ENCODE results near the gene RPTOR.

The RPTOR gene

DNA sequence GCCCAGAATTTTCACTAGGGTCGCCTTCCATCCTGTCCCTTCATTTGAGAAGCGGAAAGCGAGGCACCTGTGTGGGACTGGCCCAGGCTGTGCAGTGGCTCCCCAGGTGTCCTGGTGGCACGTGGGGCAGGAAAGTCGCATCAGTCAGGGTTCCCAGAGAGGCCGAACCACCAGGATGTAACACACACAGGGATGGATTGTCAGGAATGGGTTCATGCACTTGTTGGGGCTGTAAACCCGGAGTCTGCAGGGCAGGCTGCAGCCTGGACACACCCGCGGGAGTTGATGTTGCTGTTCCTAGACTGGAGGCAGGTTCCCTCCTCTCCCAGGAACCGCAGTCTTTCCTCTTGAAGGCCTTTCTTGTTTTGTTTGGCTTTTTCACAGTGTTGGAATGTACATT is 30.7 kb upstream of the RPTOR start:
- Histone ChIP-seq H3K4me3 (ENCODE audit: low read depth in 1 of 5, low read length in 5 of 5) (no peak overlapping the region), H3K4me1 (ENCODE audit: control insufficient read depth in 5 of 5, insufficient read depth in 5 of 5, low read length in 5 of 5) (peaks cover 0 to under 1% (median 0%) of the 10 kb centered on the region in 5 donors), H3K27me3 (ENCODE audit: control insufficient read depth in 5 of 5, insufficient read depth in 4 of 5, low read length in 5 of 5) (peaks cover 9 to 32% (median 21%) of the 10 kb centered on the region in 5 donors), H3K9ac (ENCODE audit: low read length in 5 of 5) (no peak overlapping the region), H3K27ac (ENCODE audit: low read depth, low read length) (no peak overlapping the region), H3K9me3 (ENCODE audit: control insufficient read depth in 5 of 5, low read length in 5 of 5) (no peaks in the 10 kb centered on the region), H3K36me3 (ENCODE audit: control insufficient read depth in 5 of 5, insufficient read depth in 5 of 5, low read length in 5 of 5) (no peaks in the 10 kb centered on the region)

DNA sequence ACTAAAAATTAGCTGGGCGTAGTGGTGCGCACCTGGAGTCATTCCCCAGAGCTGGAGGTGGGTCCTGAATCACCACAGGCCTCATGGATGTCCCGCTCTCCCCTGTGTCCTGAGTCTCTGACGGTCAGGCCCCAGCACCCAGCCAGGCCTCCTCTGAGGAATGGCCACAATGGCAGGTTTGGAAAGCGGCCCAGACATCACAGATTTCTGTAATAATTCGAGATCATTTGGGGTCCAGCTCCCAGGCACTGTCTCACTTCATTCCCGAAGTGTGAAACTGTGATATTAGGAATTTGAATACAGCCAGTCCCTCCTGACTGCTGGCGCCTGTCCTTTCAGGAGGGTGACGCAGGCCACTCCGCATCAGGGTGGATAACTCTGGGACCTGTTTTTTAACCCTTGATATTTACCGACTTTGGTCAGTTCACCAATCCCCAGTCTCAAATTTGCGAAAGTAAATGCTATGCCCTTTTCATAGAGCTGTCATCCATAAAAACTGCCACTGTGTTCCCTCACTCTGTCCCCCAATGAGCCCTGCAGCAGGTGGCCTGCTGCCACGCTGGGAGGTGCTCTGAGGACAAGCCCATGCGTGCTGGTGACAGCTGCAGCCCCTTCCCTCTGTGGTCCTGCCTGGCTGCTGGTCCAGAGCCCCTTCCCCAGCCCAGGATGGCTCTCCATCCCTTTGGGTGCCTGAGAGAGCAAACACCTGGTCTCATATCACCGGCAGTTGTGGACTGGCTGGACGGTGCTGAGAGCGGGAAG is 28.3 kb upstream of the RPTOR start:
- H3K36me3 ChIP-seq (ENCODE audit: control insufficient read depth in 5 of 5, insufficient read depth in 5 of 5, low read length in 5 of 5), result no peaks in the 10 kb centered on the region
- no peak overlapping the region for H3K4me3 ChIP-seq (ENCODE audit: low read depth in 1 of 5, low read length in 5 of 5)
- peaks cover 0 to 3% (median 0%) of the 10 kb centered on the region in 5 donors for H3K4me1 ChIP-seq (ENCODE audit: control insufficient read depth in 5 of 5, insufficient read depth in 5 of 5, low read length in 5 of 5)
- H3K27ac ChIP-seq (ENCODE audit: low read depth, low read length), result no peak overlapping the region
- no peak overlapping the region for H3K9ac ChIP-seq (ENCODE audit: low read length in 5 of 5)
- H3K27me3 ChIP-seq (ENCODE audit: control insufficient read depth in 5 of 5, insufficient read depth in 4 of 5, low read length in 5 of 5), result peaks cover 3 to 19% (median 15%) of the 10 kb centered on the region in 5 donors
- no peaks in the 10 kb centered on the region for H3K9me3 ChIP-seq (ENCODE audit: control insufficient read depth in 5 of 5, low read length in 5 of 5)

DNA sequence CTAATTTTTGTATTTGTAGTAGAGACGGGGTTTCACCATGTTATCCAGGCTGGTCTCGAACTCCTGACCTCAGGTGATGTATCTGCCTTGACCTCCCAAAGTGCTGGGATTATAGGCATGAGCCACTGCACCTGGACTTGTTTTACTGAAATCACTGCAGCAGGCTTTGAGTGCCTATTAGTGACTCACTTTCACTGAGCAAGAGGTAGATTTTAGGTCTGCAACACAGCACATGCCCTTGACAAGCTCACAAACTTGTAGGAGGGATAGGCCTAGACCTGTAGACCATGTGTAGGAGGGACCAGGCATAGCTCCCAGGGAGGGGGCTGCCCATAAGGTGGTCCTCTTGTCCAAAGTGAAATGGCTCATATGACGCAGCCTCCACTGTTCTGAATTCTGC is 27.0 kb upstream of the RPTOR start:
- Histone ChIP-seq H3K27me3 (ENCODE audit: control insufficient read depth in 5 of 5, insufficient read depth in 4 of 5, low read length in 5 of 5) (peaks cover 0 to 13% (median 4%) of the 10 kb centered on the region in 5 donors), H3K36me3 (ENCODE audit: control insufficient read depth in 5 of 5, insufficient read depth in 5 of 5, low read length in 5 of 5) (no peaks in the 10 kb centered on the region), H3K27ac (ENCODE audit: low read depth, low read length) (no peak overlapping the region), H3K9ac (ENCODE audit: low read length in 5 of 5) (no peak overlapping the region), H3K4me1 (ENCODE audit: control insufficient read depth in 5 of 5, insufficient read depth in 5 of 5, low read length in 5 of 5) (peaks cover 0 to 3% (median 0%) of the 10 kb centered on the region in 5 donors), H3K9me3 (ENCODE audit: control insufficient read depth in 5 of 5, low read length in 5 of 5) (no peaks in the 10 kb centered on the region), H3K4me3 (ENCODE audit: low read depth in 1 of 5, low read length in 5 of 5) (no peak overlapping the region)

DNA sequence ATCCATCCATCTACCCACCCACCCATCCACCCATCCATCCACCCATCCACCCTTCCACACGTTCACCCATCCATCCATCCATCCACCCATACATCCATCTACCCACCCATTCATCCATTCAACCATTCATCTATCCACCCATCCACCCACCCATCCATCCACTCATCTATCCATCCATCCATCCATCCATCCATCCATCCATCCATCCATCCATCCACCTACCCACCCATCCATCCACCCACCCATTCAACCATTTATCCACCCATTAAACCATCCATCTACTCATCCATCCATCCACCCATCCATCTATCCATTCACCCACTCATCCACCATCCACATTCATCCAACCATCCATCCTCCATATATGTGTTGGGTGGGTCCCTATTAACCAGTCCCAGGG is 26.2 kb upstream of the RPTOR start:
- Histone ChIP-seq H3K27ac (ENCODE audit: low read depth, low read length) (no peak overlapping the region), H3K9ac (ENCODE audit: low read length in 5 of 5) (no peak overlapping the region), H3K4me1 (ENCODE audit: control insufficient read depth in 5 of 5, insufficient read depth in 5 of 5, low read length in 5 of 5) (peaks cover 0 to 3% (median 0%) of the 10 kb centered on the region in 5 donors), H3K27me3 (ENCODE audit: control insufficient read depth in 5 of 5, insufficient read depth in 4 of 5, low read length in 5 of 5) (peaks cover 0 to 10% (median 8%) of the 10 kb centered on the region in 5 donors), H3K4me3 (ENCODE audit: low read depth in 1 of 5, low read length in 5 of 5) (no peak overlapping the region), H3K36me3 (ENCODE audit: control insufficient read depth in 5 of 5, insufficient read depth in 5 of 5, low read length in 5 of 5) (no peaks in the 10 kb centered on the region), H3K9me3 (ENCODE audit: control insufficient read depth in 5 of 5, low read length in 5 of 5) (peaks cover 0 to 4% (median 0%) of the 10 kb centered on the region in 5 donors)

DNA sequence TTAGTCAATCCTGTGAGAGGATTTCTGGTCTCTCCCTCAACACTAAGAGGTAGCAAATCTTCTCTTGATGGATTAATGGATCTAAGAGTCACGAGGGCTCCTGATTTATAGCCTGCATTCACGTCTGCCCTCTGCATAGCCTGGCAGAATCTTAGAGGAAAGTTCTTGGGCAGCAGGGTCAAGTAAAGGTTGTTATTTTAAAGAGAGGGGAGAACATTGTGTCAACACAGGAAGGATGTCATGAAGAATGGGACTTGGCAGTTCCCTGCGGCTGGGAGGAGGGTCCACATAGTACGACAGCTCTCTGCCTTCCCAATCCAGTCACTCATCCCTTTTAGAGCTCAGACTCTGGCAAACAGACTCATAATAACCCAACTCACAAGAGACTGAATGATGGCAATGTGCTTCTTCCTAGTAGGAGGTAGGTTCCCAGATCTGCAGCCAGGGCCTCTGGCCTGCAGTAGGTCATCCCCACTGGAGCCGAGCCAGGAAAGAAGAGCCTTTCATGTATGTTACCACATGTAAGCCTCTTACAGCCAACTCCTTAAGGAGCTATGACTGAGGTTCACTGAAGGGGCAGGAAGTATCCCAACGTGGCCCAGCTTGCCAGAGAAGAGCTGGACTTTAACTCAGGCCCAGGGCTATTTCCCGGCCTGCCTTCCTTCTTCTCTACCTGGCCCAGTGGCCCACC is 25.4 kb upstream of the RPTOR start:
- H3K9me3 ChIP-seq (ENCODE audit: control insufficient read depth in 5 of 5, low read length in 5 of 5), result peaks cover 0 to 4% (median 0%) of the 10 kb centered on the region in 5 donors
- H3K9ac ChIP-seq (ENCODE audit: low read length in 5 of 5), result no peak overlapping the region
- no peaks in the 10 kb centered on the region for H3K36me3 ChIP-seq (ENCODE audit: control insufficient read depth in 5 of 5, insufficient read depth in 5 of 5, low read length in 5 of 5)
- peaks cover 0 to 3% (median 0%) of the 10 kb centered on the region in 5 donors for H3K4me1 ChIP-seq (ENCODE audit: control insufficient read depth in 5 of 5, insufficient read depth in 5 of 5, low read length in 5 of 5)
- no peak overlapping the region for H3K27ac ChIP-seq (ENCODE audit: low read depth, low read length)
- H3K4me3 ChIP-seq (ENCODE audit: low read depth in 1 of 5, low read length in 5 of 5), result no peak overlapping the region
- H3K27me3 ChIP-seq (ENCODE audit: control insufficient read depth in 5 of 5, insufficient read depth in 4 of 5, low read length in 5 of 5), result peaks cover 0 to 7% (median 6%) of the 10 kb centered on the region in 5 donors

DNA sequence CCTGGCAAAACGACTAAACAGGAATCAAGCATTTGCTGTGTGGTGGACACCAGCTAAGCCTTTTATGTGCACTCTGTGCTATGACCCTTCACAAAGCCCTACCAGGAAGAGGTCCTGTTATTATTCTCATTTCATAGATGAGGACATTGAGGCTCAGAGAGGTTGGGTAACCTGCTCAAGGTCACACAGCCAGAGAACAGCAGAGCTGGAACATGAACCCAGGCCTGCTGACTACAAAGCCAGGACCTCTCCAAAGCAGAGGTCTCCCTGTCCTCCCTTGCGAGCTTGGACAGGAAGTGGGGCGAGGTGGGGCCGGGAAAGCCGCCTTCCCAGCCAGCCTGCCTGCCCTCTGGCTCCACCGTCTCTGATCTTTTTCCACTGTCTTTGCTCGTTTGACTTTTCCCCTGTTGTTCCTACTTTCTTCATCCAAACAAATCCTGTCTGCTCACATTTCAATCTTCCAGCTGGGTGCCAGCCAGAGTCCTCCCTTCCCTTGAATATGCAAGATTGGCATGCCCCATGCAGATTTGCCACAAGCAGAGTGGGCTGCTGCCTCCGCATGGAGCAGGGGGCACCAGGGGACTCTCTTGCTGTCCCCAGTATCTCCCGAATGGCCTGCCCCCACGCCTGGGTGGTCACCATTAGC is 23.7 kb upstream of the RPTOR start:
- no peaks in the 10 kb centered on the region for H3K36me3 ChIP-seq (ENCODE audit: control insufficient read depth in 5 of 5, insufficient read depth in 5 of 5, low read length in 5 of 5)
- H3K27me3 ChIP-seq (ENCODE audit: control insufficient read depth in 5 of 5, insufficient read depth in 4 of 5, low read length in 5 of 5), result peaks cover 4 to 10% (median 9%) of the 10 kb centered on the region in 5 donors
- no peak overlapping the region for H3K27ac ChIP-seq (ENCODE audit: low read depth, low read length)
- H3K9me3 ChIP-seq (ENCODE audit: control insufficient read depth in 5 of 5, low read length in 5 of 5), result peaks cover 0 to 4% (median 0%) of the 10 kb centered on the region in 5 donors
- H3K4me3 ChIP-seq (ENCODE audit: low read depth in 1 of 5, low read length in 5 of 5), result no peak overlapping the region
- H3K9ac ChIP-seq (ENCODE audit: low read length in 5 of 5), result no peak overlapping the region
- peaks cover 0 to 3% (median 0%) of the 10 kb centered on the region in 5 donors for H3K4me1 ChIP-seq (ENCODE audit: control insufficient read depth in 5 of 5, insufficient read depth in 5 of 5, low read length in 5 of 5)

DNA sequence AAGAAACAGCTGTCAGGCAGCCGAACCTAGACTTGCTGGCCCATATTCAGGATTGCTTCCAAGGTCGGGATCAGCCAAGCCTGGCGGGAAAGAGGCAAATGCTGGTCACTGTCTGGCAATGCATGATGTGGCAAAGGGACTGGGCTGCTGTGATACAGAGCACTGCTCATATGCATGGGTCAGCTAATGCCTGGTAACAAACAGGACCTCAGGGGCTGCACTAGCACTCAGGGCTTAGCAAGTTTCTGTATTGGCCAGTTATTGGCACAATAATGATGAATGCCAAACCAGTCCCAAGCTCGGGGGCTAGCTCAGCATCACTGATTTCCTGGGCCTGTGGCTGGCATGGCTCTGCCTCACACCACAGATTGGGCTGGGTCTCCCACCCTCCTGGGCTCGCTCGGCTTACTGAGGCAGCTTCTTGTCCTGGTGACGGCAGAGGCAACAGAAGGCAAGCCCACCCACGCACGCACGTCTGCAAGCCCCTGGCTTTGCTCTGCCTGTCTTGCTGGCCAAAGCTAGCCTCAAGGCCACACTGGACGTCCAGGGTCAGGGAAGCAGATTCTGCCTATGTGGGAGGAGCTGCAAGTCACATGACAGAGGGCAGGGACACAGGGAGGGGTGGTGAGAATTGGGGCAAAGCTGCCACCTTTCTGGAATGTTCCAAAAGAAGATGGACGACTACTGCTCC is 21.4 kb upstream of the RPTOR start:
- no peak overlapping the region for H3K27ac ChIP-seq (ENCODE audit: low read depth, low read length)
- no peak overlapping the region for H3K9ac ChIP-seq (ENCODE audit: low read length in 5 of 5)
- H3K36me3 ChIP-seq (ENCODE audit: control insufficient read depth in 5 of 5, insufficient read depth in 5 of 5, low read length in 5 of 5), result no peaks in the 10 kb centered on the region
- H3K4me1 ChIP-seq (ENCODE audit: control insufficient read depth in 5 of 5, insufficient read depth in 5 of 5, low read length in 5 of 5), result peaks cover 0 to 3% (median 0%) of the 10 kb centered on the region in 5 donors
- H3K4me3 ChIP-seq (ENCODE audit: low read depth in 1 of 5, low read length in 5 of 5), result no peak overlapping the region
- peaks cover 16 to 28% (median 21%) of the 10 kb centered on the region in 5 donors for H3K27me3 ChIP-seq (ENCODE audit: control insufficient read depth in 5 of 5, insufficient read depth in 4 of 5, low read length in 5 of 5)
- H3K9me3 ChIP-seq (ENCODE audit: control insufficient read depth in 5 of 5, low read length in 5 of 5), result peaks cover 0 to 4% (median 0%) of the 10 kb centered on the region in 5 donors

DNA sequence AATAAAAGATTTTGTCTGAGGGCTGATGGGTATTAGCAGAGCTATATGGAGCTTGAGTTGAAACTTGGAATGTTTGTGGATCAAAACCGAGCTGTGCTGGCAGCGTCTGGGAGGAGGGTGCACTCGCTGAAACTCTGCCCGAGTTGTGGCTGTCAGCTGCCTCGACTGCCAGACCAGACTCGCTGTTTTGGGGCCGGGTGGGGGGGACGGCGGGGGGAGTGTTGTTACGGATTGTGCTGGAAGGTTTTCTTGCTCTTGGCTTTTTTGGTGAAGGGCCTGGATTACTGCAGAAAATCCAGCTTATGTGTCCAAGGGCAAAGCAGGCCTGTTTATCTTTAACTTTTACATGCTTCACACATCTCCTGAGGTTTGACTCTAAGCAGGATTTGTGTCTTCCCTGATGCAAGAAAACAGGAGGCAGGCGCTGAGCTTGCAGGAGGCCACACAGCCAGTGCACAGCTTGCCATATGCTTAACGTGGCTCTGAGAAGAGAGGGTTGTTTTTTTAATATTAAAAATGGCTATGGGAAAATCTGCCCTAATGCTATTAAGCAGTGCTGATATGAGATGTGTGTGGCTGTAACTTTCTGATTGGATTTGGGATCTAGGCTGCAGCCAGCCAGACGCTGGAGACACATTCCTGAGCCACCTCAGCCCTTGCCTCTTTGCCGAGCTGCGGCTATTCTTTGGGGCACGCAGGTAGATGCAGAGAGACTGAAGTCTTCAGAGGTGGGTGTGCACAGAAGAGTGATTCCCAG is 20.5 kb upstream of the RPTOR start:
- H3K27me3 ChIP-seq (ENCODE audit: control insufficient read depth in 5 of 5, insufficient read depth in 4 of 5, low read length in 5 of 5), result peaks cover 16 to 31% (median 24%) of the 10 kb centered on the region in 5 donors
- no peaks in the 10 kb centered on the region for H3K36me3 ChIP-seq (ENCODE audit: control insufficient read depth in 5 of 5, insufficient read depth in 5 of 5, low read length in 5 of 5)
- H3K4me3 ChIP-seq (ENCODE audit: low read depth in 1 of 5, low read length in 5 of 5), result no peak overlapping the region
- H3K9ac ChIP-seq (ENCODE audit: low read length in 5 of 5), result no peak overlapping the region
- no peaks in the 10 kb centered on the region for H3K4me1 ChIP-seq (ENCODE audit: control insufficient read depth in 5 of 5, insufficient read depth in 5 of 5, low read length in 5 of 5)
- no peak overlapping the region for H3K27ac ChIP-seq (ENCODE audit: low read depth, low read length)
- peaks cover 0 to 4% (median 0%) of the 10 kb centered on the region in 5 donors for H3K9me3 ChIP-seq (ENCODE audit: control insufficient read depth in 5 of 5, low read length in 5 of 5)

All from subcutaneous abdominal adipose tissue (tissue), 5 donors.